ENCODE measurements around the gene SH3PXD2A. TPM values are rescaled to one million over a fixed set of nuclear protein-coding genes. Genes with fewer than 3 reads are reported as not detected.

SH3PXD2A gene
- total and polyA plus RNA-seq, 2 of the 4 experiments (the other 2 are of a cell fraction) = 6.3 to 23.0 TPM

GRCh38 chr10:103589074-103589630 is 266.2 kb downstream of the SH3PXD2A start:
- ATAC-seq (ENCODE audit: low read depth) (no peak), DNase-seq (no peak)
- H3K14ac ChIP-seq (replicated peaks; ENCODE audit: low read depth, low read length) = no peak overlapping the region
- peaks cover 14% of the 10 kb centered on the region for H3K27me3 ChIP-seq (ENCODE audit: control insufficient read depth, insufficient read depth, low read length)
- H4K20me1 ChIP-seq (ENCODE audit: insufficient read depth, low read length) = peaks cover 13% of the 10 kb centered on the region
- H2AFZ ChIP-seq (replicated peaks; ENCODE audit: low read length, poor library complexity) = no peak overlapping the region
- WGBS, 2 experiments (ENCODE audit: extremely low coverage in 2 of 2, insufficient read length in 1 of 2) = 80% methylated on average over 8 of the region's 15 CpGs; no CpG with 5 or more reads in 1 of the 2 experiments
- H3K4ac ChIP-seq (ENCODE audit: low read depth, low read length) = no peak overlapping the region
- no peaks in the 10 kb centered on the region for H3K79me1 ChIP-seq (ENCODE audit: low read depth in 1 of 2, low read length in 2 of 2)
- intact Hi-C loops (cut with micrococcal nuclease) (no loop called here), dilution Hi-C loops (cut with HindIII; ENCODE audit: low sequenced_read_pairs, unreplicated experiment) (no loop called here), in situ Hi-C loops (cut with MboI; ENCODE audit: low sequenced_read_pairs) (no loop called here)
- no peak overlapping the region for H3K4me3 ChIP-seq (ENCODE audit: insufficient read depth, low read depth, low read length)
- H2BK15ac ChIP-seq (ENCODE audit: low read depth, low read length) = no peak overlapping the region
- BruUV-seq (replicated peaks) = no TSS peak
- POLR2A ChIA-PET (ENCODE audit: unreplicated experiment) = interaction anchor here (0.6 kb wide), 1 partner anchor 98 kb away, joined by 5 read pairs; no protein-coding TSS in a partner anchor
- TF ChIP-seq RCOR1 (IDR thresholded peaks at IDR 0.05; ENCODE audit: insufficient replicate concordance, low read length) = no peak
- TF ChIP-seq MXI1 (IDR thresholded peaks at IDR 0.05; ENCODE audit: borderline replicate concordance, low read depth, low read length) = no peak
- TF ChIP-seq CTCF (conservative IDR thresholded peaks at IDR 0.05; ENCODE audit: low read depth, low read length) = no peak
- TF ChIP-seq, protein P1, sequence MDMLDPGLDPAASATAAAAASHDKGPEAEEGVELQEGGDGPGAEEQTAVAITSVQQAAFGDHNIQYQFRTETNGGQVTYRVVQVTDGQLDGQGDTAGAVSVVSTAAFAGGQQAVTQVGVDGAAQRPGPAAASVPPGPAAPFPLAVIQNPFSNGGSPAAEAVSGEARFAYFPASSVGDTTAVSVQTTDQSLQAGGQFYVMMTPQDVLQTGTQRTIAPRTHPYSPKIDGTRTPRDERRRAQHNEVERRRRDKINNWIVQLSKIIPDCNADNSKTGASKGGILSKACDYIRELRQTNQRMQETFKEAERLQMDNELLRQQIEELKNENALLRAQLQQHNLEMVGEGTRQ (IDR thresholded peaks at IDR 0.05; ENCODE audit: low read depth, low read length) = no peak
- no peak for TF ChIP-seq MAZ (IDR thresholded peaks at IDR 0.05; ENCODE audit: borderline replicate concordance, low read depth, low read length)
- TF ChIP-seq RAD21 (IDR thresholded peaks at IDR 0.05; ENCODE audit: low read length) = no peak
- no peak for TF ChIP-seq MAFK (IDR thresholded peaks at IDR 0.05; ENCODE audit: low read depth, low read length)
- no peak for TF ChIP-seq POLR2A (IDR thresholded peaks at IDR 0.05; ENCODE audit: low read depth, low read length)
- no peak for TF ChIP-seq NFE2L2 (IDR thresholded peaks at IDR 0.05; ENCODE audit: low read depth, low read length)
- TF ChIP-seq CHD1 (IDR thresholded peaks at IDR 0.05; ENCODE audit: low read depth, low read length) = no peak
- no peak for TF ChIP-seq BHLHE40 (IDR thresholded peaks at IDR 0.05; ENCODE audit: low read depth, low read length)
- TF ChIP-seq RFX5 (IDR thresholded peaks at IDR 0.05; ENCODE audit: low read depth, low read length) = no peak
- no peak for TF ChIP-seq SMC3 (IDR thresholded peaks at IDR 0.05; ENCODE audit: low read depth, low read length)
- TF ChIP-seq CEBPB (IDR thresholded peaks at IDR 0.05; ENCODE audit: low read depth, low read length) = no peak
- no peak overlapping the region for H3K9ac ChIP-seq (ENCODE audit: low read depth, low read length)
- H3K4me1 ChIP-seq (ENCODE audit: control insufficient read depth, insufficient read depth, low read length) = no peaks in the 10 kb centered on the region
- H4K91ac ChIP-seq (ENCODE audit: insufficient read depth, low read depth, low read length) = no peak overlapping the region
- H2BK20ac ChIP-seq (ENCODE audit: low read depth, low read length) = no peak overlapping the region
- H4K8ac ChIP-seq (ENCODE audit: low read depth in 2 of 2, low read length in 2 of 2) = no peak overlapping the region
- H3K56ac ChIP-seq (ENCODE audit: extremely low read depth, insufficient read depth, low read length) = no peak overlapping the region
- no peak overlapping the region for H4K5ac ChIP-seq (ENCODE audit: low read depth, low read length)
- no peak overlapping the region for H2BK120ac ChIP-seq (ENCODE audit: low read depth, low read length)
- H3K9me3 ChIP-seq (ENCODE audit: control insufficient read depth, insufficient read depth, low read length) = peaks cover 2% of the 10 kb centered on the region; the same call in 1 of the 2 replicates
- H3K9me1 ChIP-seq (ENCODE audit: insufficient read depth, low read length) = no peaks in the 10 kb centered on the region
- no peak overlapping the region for H2BK5ac ChIP-seq (ENCODE audit: low read depth, low read length, poor library complexity, severe bottlenecking)
- no peak overlapping the region for H2AK5ac ChIP-seq (ENCODE audit: low read depth, low read length)
- H3K18ac ChIP-seq (ENCODE audit: low read depth, low read length) = no peak overlapping the region
- H3K36me3 ChIP-seq (ENCODE audit: control insufficient read depth, insufficient read depth, low read length) = no peaks in the 10 kb centered on the region
- H3K4me2 ChIP-seq (ENCODE audit: low read depth, low read length) = no peak overlapping the region
- H3K23ac ChIP-seq (ENCODE audit: low read depth, low read length) = no peak overlapping the region
- CTCF ChIA-PET = interaction anchor here (0.9 to 2.2 kb wide), 2 partner anchors 16 to 97 kb away, joined by 3 to 10 read pairs; no protein-coding TSS in a partner anchor
- no peak overlapping the region for H2AK9ac ChIP-seq (replicated peaks; ENCODE audit: low read depth, low read length, poor library complexity)
- no peak overlapping the region for H3K27ac ChIP-seq (ENCODE audit: insufficient read depth, low read length)
